ENCODE data around the gene ANKLE2. TPM values are rescaled to one million over a fixed set of nuclear protein-coding genes. Genes with fewer than 3 reads are reported as not detected.
A peak's percentile ranks its signal among the peaks of the same experiment; 100 is the strongest.

Gene ANKLE2
- total RNA-seq, 1 donor from 2014 or later = 61.1 TPM

GRCh38 chr12:132743831-132744230 is 17.8 kb downstream of the ANKLE2 start:
- no peak for DNase-seq

GRCh38 chr12:132741620-132742019 is 20.0 kb downstream of the ANKLE2 start:
- no peak for DNase-seq

GRCh38 chr12:132740652-132741051 is 21.0 kb downstream of the ANKLE2 start:
- DNase-seq = no peak

GRCh38 chr12:132740313-132740646 is 21.4 kb downstream of the ANKLE2 start:
- no peak for DNase-seq

- no peak for DNase-seq
Observed at GRCh38 chr12:132739600-132740312, 21.9 kb downstream of the ANKLE2 start.

GRCh38 chr12:132736913-132737312 is 24.7 kb downstream of the ANKLE2 start:
- no peak for DNase-seq

- DNase-seq = no peak
Observed at GRCh38 chr12:132736378-132736777, 25.3 kb downstream of the ANKLE2 start.

- no peak for DNase-seq
Observed at GRCh38 chr12:132735496-132735895, 26.1 kb downstream of the ANKLE2 start.

- DNase-seq = no peak
Observed at GRCh38 chr12:132734206-132734605, 27.4 kb downstream of the ANKLE2 start.

- DNase-seq = no peak
Observed at GRCh38 chr12:132731574-132731973, 30.1 kb downstream of the ANKLE2 start.

- no peak for DNase-seq
Observed at GRCh38 chr12:132730353-132730752, 31.3 kb downstream of the ANKLE2 start.

GRCh38 chr12:132729541-132730320 is 31.9 kb downstream of the ANKLE2 start:
- no peak for DNase-seq

GRCh38 chr12:132728502-132728901 is 33.1 kb downstream of the ANKLE2 start:
- no peak for DNase-seq

GRCh38 chr12:132727091-132727794 is 34.4 kb downstream of the ANKLE2 start:
- DNase-seq = no peak

GRCh38 chr12:132726386-132726785 is 35.2 kb downstream of the ANKLE2 start:
- no peak for DNase-seq

- DNase-seq = peak; percentile 85
Observed at GRCh38 chr12:132724506-132725241, 37.0 kb downstream of the ANKLE2 start.

- DNase-seq = no peak
Observed at GRCh38 chr12:132723764-132724140, 37.9 kb downstream of the ANKLE2 start.

- DNase-seq = no peak
Observed at GRCh38 chr12:132723015-132723763, 38.4 kb downstream of the ANKLE2 start.

- DNase-seq = no peak
Observed at GRCh38 chr12:132720606-132721345, 40.9 kb downstream of the ANKLE2 start.

GRCh38 chr12:132719954-132720324 is 41.7 kb downstream of the ANKLE2 start:
- no peak for DNase-seq

Data from tongue (tissue), 2 donors.